Right lobe of liver (tissue), 4 donors: ENCODE measurements around the gene ADGRV1.

Source experiments
- CTCF ChIP-seq, 4 donors: fragments of 200-600 bp in 3 of 4; fragments of 450-650 bp in 1 of 4; IDR thresholded peaks; one replicate each; pipeline versions ENCODE4 v1.5.1 to v1.8.0; 2016 to 2022; ENCODE audit warnings: antibody characterized with exemption in 4 of 4, mild to moderate bottlenecking in 2 of 4
- POLR2A ChIP-seq: fragments of 450-650 bp; IDR thresholded peaks from one replicate; pipeline ENCODE4 v1.6.1; 2017; ENCODE audit warnings: antibody characterized with exemption, mild to moderate bottlenecking
- donor health status: DM: no; HTN: no; CAD: no.
- donor health status: DM: no; HTN: no; CAD: no.
- donor health status: DM: no; HTN: yes; CAD: no.

DNA sequence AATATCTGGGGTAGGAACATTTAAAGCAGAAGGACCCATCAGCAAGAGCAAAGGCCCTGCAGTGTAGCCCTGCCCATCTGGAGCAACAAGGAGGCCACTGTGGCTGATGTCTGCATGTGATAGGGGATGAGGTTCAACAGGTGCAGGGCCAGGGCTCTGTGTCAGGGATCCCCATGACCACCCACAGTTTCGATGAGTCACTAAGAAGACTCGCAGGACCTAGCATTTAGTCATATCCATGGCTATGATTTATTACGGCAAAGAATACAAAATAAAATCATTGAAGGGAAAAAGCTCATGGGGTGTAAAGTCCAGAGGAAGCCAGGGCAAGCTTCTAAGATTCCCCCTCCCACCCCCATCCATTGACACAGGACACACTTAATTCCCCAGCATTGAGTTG is 188.6 kb downstream of the ADGRV1 start:
- no peak for TF ChIP-seq CTCF (IDR thresholded peaks at IDR 0.05)
- TF ChIP-seq POLR2A = no peak
